GM21528 (cell line): ENCODE data around the gene FBXL7.

Source experiments
- ATAC-seq: cut with Tn5 transposase; IDR thresholded peaks from one replicate; pipeline ENCODE4 v1.9.1; 2021; ENCODE audit warnings: mild to moderate bottlenecking, moderate library complexity; ENCODE audit not compliant: unreplicated experiment, low FRiP score

FBXL7 gene

GRCh38 chr5:15535938-15536337 is 36.0 kb downstream of the FBXL7 start:
- ATAC-seq = no peak

DNA sequence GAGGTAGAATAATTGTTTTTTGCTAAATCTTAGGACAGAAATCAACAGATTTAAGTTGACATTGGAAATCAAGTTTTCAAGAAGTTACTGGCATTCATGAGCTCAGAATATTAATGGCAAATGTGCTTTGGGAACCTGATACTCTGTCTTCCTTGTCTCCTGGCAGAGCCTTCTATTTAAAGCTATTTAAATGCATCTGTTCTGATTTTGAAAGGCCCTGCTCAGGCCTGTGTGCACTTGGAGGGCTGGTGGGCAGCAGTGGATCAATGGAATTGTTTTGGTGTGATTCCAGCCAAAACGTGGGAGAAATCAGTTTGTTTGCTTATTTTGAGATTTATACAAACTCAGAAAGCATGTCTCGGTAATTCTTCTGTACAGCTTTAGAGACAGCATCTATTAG is 38.5 kb downstream of the FBXL7 start:
- no peak for ATAC-seq

DNA sequence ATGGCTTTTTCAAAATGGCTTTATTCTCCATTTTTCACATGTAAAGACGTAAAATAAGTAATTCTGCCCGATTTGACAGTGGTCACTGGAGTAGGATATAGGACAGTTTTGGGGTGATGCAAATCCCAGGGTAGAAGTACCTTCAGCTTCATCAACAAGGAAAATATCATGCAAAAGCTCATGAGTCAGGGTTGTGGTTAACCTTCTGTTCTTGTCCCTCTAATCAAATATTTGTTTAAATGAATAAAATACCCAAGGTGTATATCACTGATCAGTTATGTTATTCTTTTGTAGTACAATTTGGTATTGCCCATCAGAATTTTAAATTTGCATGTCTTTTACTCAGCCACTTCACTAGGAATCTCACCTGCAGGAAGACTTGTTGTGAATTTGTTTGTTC is 40.0 kb downstream of the FBXL7 start:
- no peak for ATAC-seq

DNA sequence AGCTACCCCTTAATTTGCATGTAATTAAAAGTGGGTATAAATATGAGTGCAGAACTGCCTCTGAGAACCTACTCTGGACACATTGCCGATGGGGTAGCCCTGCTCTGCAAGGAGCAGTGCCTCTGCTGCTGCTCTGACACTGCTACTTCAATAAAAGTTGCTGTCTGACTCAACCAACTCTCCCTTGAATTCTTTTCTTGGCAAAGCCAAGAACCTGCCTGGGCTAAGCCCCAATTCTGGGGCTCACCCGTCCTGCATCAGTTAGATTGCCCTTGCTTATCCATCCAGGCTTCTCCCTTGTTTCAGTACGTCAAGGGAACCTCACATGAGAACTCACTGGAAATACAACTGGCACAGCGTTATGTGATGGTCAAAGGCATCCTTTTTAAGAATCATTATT is 44.1 kb downstream of the FBXL7 start:
- no peak for ATAC-seq

DNA sequence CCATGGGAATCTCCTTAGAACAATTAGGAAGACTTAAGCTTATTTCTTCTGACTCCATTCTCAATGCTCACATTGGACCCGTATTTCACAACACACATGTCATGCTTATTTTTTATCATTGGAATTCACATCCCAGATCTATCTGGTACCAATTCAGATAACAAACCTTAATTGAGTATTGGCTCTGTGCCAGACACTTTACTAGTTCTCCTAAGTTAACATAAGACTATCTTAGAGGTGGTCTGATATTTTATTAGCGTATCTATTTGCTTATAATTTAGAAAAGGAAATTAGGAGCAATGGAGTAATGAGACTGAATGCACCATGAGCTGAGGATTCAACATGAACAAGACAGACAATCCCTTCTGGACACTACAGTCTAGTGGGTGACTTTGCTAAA is 45.1 kb downstream of the FBXL7 start:
- no peak for ATAC-seq

DNA sequence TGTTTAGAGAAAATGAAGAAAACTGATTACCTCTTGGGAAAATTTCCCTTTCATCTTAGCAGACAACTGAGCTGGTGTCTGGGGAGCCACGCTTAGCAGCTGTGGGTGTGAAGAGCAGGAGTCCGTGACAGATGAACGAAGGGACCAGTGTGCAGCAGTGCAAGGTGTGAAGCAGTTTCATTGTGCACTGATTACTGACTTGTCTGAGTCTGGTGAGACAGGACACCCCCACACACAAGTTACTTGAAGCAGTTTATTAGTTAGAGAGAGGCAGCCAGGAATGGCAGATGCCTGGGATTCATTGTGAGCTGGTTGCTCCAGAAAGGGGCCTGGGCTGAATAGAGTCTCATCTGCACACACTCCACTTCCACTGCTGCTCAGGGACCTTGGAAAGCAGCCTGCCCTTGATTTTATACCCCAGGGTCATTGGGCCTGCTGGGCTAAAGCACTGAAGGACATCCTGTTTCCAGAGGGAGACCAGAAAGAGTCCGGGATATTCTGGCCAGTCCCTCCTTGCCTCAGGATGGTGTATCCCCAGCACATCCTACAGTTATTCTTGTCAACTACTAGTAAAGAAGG is 47.4 kb downstream of the FBXL7 start:
- ATAC-seq = no peak

DNA sequence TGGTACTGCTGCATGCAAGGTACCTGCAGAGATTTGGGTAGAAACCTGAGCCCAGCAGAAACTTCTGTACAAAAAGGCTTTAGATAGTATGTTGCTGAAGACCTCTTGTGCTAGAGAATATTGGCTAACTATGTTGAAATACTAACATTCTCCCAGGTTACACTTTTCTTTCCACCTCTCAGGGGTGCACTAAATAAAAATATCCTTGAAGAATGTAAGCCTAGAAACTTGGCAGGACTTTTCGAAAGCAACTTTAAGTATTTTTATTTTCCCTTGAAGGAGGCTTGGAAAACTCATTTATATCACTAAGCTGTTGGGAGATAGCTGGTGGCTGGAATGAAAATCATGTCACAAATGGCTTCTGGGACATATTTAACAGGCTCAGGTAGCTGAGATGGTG is 50.0 kb downstream of the FBXL7 start:
- no peak for ATAC-seq

- ATAC-seq = no peak
Observed at GRCh38 chr5:15550502-15551112, 50.6 kb downstream of the FBXL7 start.

- no peak for ATAC-seq
Observed at GRCh38 chr5:15551113-15551504, 51.1 kb downstream of the FBXL7 start.

GRCh38 chr5:15554542-15554941 is 54.6 kb downstream of the FBXL7 start:
- ATAC-seq = no peak

DNA sequence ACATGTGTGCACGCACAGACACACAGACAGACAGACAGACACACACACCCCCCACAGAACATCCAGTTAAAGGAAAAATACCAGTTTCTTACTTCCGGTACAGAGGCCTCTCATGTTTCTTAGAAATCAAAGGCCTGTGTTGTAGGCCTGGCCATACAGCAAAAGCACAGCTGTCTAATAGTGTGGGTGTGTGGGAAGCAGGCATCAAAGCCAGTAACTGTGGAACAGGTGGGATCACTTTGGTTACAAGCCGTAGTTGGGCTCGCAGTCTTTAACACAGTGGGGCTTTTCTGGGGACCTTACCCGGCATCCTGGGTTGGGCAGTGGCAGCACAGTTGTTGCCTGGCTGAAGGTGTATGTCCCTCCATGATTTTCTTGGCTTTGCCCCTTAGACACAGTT is 55.2 kb downstream of the FBXL7 start:
- ATAC-seq = no peak

DNA sequence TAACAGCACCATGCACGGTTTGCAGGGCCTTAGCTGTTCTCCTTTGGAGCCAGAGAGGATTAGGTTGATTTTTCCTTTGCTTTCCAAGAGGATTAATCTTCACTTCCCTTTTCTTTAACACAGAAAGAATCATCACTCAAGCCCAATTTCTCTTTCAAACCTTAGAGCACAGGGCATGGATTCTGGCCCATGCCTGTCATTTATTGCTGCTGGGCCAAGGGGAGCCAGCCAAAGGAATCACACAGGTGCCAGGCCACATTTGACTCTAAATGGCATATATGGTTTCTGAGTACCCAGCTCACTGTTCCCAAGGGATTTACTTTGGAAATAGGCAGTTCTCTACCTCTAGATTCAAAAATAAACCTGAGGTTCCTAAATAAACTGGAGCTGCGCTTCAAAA is 58.3 kb downstream of the FBXL7 start:
- no peak for ATAC-seq

GRCh38 chr5:15558681-15559080 is 58.7 kb downstream of the FBXL7 start:
- no peak for ATAC-seq

- no peak for ATAC-seq
Observed at GRCh38 chr5:15560421-15560820, 60.4 kb downstream of the FBXL7 start.

DNA sequence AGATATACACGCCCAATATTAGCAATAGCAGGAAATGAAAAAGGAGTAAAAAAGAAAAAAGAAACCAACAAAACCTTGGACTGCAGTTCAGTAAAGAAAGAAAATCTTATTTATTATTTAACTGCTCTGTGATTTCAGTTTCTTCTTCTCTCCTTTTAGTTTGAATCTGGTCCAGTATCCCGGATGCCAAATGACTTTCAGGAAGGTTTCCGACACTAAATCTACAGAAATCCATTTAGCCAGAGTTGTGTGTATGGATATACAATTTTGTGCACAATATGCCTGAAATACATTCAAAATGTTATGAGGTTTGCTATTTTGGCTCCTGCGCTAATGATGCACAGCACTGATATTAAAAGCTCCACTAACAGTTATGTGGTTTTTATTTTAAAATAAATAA is 64.5 kb downstream of the FBXL7 start:
- ATAC-seq = no peak

GRCh38 chr5:15564957-15565356 is 65.0 kb downstream of the FBXL7 start:
- no peak for ATAC-seq

- no peak for ATAC-seq
Observed at GRCh38 chr5:15566306-15566705, 66.3 kb downstream of the FBXL7 start.

DNA sequence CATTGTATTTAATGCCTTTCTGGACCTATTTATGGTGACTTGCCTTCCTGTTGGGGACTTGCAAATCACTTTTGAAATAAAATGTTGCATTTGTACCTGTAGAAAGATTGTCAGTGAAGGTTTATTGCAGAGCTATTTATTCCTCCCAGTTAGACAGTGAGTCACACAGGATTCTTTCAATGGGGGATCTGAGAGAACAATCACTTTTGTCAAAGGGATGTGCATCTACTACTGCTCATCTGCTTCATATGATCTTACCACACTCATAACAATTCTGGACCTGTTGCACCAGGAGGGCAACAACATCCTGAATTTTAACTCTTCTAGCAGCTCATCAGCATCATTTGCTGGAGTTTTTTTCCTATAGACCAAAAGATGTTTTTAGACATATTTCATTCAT is 66.8 kb downstream of the FBXL7 start:
- no peak for ATAC-seq

DNA sequence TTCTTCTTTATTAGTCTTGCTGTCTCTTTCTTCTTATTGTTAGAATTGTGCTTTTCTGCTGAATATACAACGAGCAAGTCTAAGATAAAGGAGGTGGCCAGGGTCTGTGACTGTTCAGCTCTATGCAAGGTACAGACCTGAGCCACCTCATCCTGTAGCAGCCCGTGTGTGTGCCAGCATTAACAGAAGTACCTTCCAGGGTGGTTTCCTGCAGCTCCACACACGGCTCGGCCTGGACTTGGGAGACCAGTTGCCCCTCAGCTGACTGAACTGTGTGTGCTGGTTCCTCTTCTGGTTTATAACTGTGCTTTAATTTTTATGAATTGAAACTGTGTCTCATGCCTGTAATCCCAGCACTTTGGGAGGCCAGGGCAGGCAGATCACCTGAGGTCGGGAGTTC is 70.5 kb downstream of the FBXL7 start:
- ATAC-seq = no peak

DNA sequence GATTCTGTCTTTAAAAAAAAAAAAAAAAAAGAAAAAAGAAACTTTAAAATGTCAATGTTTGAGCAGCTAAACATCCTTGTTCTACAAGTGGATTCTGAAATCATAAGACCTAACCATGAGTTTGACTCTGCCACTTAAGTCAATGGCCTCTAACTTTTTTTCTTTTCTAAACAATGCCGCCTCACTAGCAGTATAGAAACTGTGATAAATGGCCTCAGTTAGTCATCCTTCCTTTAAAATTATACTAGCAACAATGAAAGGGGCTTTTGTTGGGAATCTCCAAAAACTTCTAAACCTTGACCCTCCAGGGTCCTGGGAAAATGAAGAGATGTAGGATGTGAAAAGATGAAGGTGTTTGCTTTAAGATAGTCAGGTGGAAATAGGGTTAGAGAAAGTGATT is 71.1 kb downstream of the FBXL7 start:
- ATAC-seq = no peak

DNA sequence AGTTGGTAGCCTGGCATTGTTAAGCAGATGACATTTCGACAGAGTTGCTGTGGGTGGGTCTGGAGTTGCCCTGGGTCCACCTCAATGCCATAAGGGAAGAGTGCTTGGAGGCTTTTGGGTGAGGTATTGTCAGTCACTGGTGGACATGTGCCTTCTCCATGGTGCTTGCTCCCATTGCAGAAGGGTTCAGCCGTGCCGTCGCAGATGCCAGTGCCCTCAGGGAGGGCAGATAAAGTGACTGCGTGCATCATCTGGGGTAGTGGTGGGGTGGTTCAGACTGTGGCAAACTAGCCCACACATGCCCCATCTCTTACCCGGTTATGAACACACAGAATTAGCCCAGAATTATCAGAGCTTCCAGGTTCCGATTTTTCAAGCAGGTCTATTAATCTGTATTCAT is 71.6 kb downstream of the FBXL7 start:
- no peak for ATAC-seq

DNA sequence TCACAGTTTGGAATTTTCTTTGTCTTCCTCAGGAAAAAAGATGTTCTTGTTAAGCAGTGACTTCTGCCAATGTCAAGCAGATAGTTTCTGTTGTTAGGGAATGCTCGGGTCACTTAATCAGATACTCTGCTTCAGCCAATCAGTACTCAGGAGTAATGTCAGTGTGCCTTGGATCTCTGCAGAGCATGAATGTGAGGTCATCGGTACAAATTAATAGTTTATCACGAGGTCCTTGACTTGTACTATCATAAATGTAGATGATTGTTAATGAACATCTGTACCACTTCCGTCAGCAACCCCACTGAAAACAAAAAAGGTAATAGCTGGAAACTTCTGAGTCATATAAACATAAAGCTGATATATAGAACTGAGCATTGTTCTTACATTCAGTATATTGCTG is 73.6 kb downstream of the FBXL7 start:
- no peak for ATAC-seq

DNA sequence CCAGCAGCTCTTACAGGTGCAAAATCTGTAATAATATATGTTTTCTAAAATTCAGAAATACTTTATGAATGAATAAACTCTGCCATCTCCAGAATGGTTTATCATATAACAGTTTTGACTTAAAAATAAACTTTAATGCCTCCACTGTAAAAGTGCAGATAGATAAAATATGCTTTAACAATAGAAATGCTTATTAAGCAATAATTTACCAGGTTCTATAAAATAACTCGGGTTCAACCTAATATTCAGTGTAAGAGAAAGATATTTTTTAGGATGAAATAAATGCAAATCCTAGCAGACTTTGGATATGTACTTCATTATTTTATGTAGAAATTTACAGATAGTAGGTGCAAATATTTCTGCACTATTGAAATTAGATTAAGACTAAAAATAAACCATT is 74.1 kb downstream of the FBXL7 start:
- no peak for ATAC-seq
